HEK293 (cell line): Measurements from ENCODE around the gene ANO2.

Experiments
- BCL11B ChIP-seq: fragments of 450-650 bp; formaldehyde crosslinking; IDR thresholded peaks from 2 replicates; pipeline ENCODE4 v1.5.1; 2016; ENCODE audit warnings: low read depth, missing biosample characterization, missing genetic modification characterization
- PATZ1 ChIP-seq: fragments of 450-650 bp; formaldehyde crosslinking; IDR thresholded peaks from 2 replicates; pipeline ENCODE4 v1.5.1; 2016; ENCODE audit warnings: missing biosample characterization, missing genetic modification characterization
- PRDM10 ChIP-seq: fragments of 450-650 bp; formaldehyde crosslinking; IDR thresholded peaks from 2 replicates; pipeline ENCODE4 v1.5.1; 2016; ENCODE audit warnings: missing biosample characterization, missing genetic modification characterization
- REST ChIP-seq: fragments of 450-650 bp; formaldehyde crosslinking; IDR thresholded peaks from 2 replicates; pipeline ENCODE4 v1.5.1; 2016; ENCODE audit warnings: missing biosample characterization, missing genetic modification characterization
- ZNF544 ChIP-seq: fragments of 450-650 bp; formaldehyde crosslinking; IDR thresholded peaks from 2 replicates; pipeline ENCODE4 v1.5.0; 2017; ENCODE audit warnings: missing biosample characterization, missing genetic modification characterization
- ZNF692 ChIP-seq: fragments of 450-650 bp; formaldehyde crosslinking; IDR thresholded peaks from 2 replicates; pipeline ENCODE4 v1.5.1; 2016; ENCODE audit warnings: missing biosample characterization, missing genetic modification characterization
- ZNF843 ChIP-seq: fragments of 450-650 bp; formaldehyde crosslinking; IDR thresholded peaks from 2 replicates; pipeline ENCODE4 v1.5.1; 2016; ENCODE audit warnings: missing biosample characterization, missing genetic modification characterization
- TF ChIP-seq, protein P1 (sequence below): fragments of 450-650 bp; formaldehyde crosslinking; IDR thresholded peaks from 2 replicates; pipeline ENCODE4 v1.5.1; 2016; ENCODE audit warnings: missing biosample characterization, missing genetic modification characterization

DNA sequence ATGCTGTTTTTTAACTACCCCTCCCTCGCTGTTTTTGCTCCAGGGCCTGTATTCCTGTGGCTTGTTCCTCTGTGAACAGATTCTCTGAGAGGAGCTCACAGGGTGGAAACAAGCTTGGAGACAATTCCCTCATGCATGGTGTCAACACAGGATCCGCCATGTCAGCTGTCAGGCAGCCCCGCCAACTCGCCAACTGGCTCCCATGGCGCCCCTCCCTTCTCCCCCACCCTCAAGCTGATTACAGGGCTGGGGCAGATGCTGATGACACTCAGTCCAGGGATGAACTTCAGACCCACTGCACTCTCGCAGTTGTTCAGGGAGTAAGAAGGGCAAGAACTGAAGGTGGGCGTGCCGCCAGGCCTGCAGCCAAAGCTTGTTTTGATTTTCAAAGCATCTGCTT is 283.2 kb downstream of the ANO2 start:
- TF ChIP-seq, protein P1, sequence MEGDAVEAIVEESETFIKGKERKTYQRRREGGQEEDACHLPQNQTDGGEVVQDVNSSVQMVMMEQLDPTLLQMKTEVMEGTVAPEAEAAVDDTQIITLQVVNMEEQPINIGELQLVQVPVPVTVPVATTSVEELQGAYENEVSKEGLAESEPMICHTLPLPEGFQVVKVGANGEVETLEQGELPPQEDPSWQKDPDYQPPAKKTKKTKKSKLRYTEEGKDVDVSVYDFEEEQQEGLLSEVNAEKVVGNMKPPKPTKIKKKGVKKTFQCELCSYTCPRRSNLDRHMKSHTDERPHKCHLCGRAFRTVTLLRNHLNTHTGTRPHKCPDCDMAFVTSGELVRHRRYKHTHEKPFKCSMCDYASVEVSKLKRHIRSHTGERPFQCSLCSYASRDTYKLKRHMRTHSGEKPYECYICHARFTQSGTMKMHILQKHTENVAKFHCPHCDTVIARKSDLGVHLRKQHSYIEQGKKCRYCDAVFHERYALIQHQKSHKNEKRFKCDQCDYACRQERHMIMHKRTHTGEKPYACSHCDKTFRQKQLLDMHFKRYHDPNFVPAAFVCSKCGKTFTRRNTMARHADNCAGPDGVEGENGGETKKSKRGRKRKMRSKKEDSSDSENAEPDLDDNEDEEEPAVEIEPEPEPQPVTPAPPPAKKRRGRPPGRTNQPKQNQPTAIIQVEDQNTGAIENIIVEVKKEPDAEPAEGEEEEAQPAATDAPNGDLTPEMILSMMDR (tag by site-specific recombination) = no peak
- no peak for TF ChIP-seq BCL11B
- TF ChIP-seq ZNF692 = no peak
- no peak for TF ChIP-seq REST (tag by site-specific recombination)
- TF ChIP-seq ZNF544 (tag by site-specific recombination) = no peak
- no peak for TF ChIP-seq PATZ1 (tag by site-specific recombination)
- TF ChIP-seq ZNF843 (tag by site-specific recombination) = no peak
- no peak for TF ChIP-seq PRDM10
